Right ventricle myocardium inferior (tissue), 1 donor: ENCODE results near the gene EPG5. TPM values are rescaled to one million over a fixed set of nuclear protein-coding genes. Genes with fewer than 3 reads are reported as not detected.
"Not testable (repeated sequence)": the region's sequence is repeated elsewhere in the genome, so short reads cannot be mapped to it uniquely, and the experiment has no call there.

Source experiments
- ATAC-seq: fragments of 200-7000 bp; cut with Tn5 transposase; one replicate; pipeline ENCODE4 v1.9.1; 2020; ENCODE audit warnings: mild to moderate bottlenecking, moderate library complexity
- DNase-seq: peaks from one replicate; pipeline ENCODE4 v3.0.0; 2021; ENCODE audit errors: missing footprints
- intact Hi-C: fragments of 100-400 bp; cut with DNase I; formaldehyde crosslinking; loops from one replicate; pipeline ENCODE4 v1.11.0; 2022
- total RNA-seq: library from RNA; stranded (reverse); fragmentation: NEBNext Ultra II Directional; extraction: Animal tissue kit (Norgen Biotek cat#: 25700); gene quantifications from one replicate; pipeline ENCODE4 v1.2.1, GENCODE V29; 2021
- donor health status: DM: no; HTN: yes; CAD: no; lungs with severe emphysema.

The EPG5 gene
- total RNA-seq, 1 donor from 2014 or later, result 18.2 TPM

DNA sequence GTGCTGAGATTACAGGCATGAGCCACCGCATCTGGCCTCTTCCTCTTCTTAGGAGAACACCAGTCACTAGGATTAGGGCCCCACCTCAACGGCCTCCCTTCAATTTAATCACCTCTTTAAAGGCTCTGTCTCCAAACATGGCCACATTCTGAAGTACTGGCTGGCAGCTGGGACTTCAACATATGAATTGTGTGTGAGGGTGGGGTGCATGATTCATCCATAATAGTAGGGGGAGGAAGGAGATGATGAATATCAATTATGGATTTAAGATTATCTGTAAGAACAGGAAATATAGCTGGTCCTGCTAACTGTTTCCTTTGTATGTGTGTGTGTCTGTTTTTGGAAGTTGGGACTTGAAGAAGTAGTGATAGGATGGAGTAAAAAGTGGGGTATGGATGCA lies 14.7 kb upstream of the EPG5 start:
- intact Hi-C loops, result no loop called here

DNA sequence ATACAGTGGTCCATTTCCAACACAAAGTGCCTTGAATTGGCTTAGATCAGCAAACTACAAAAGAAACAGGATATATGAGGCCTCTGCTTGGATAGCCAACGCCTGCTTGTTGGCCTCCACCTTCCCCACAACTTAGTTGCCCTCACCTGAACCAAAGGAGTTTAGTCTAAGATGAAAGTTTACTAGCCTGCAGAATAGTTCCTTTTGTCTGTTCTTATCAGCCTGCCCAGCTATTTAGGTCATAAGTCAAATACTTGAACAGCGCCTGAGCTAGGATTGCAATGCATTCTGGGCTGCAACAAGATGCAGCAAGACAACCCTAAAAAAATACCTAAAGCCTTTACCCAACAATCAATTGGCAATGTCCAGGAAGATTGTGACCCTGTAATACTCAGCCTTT lies 13.1 kb upstream of the EPG5 start:
- intact Hi-C loops, result no loop called here
- no peak for ATAC-seq

More for the DNA sequence above, 14.7 kb upstream of the EPG5 start:
- no peak for DNase-seq
- ATAC-seq, result no peak

GRCh38 chr18:45978084-45978483 lies 11.0 kb upstream of the EPG5 start:
- intact Hi-C loops, result no loop called here
- DNase-seq (no peak), ATAC-seq (no peak)

More for the DNA sequence above, 13.1 kb upstream of the EPG5 start:
- DNase-seq, result no peak

GRCh38 chr18:45976974-45977373 lies 9.8 kb upstream of the EPG5 start:
- ATAC-seq, result no peak
- intact Hi-C loops, result no loop called here
- DNase-seq, result no peak

DNA sequence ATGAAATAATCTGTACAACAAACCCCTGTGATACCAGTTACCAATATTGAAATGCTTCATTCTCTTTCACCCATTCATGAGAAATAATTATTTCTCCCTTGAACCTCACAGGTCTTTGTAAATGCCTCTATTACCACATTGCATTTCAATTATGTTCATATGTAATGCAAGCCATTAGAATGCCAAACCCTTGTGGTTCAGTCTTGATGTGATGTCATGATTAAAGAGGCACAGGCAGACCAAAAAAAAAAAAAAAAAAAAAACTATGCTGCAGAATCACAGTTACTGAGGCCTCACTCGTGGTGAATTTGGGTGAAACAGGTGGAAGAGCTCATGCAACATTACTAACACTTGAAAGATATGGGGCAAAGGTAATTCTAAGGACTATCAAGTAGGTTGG lies 9.4 kb upstream of the EPG5 start:
- no peak for ATAC-seq
- intact Hi-C loops, result no loop called here
- no peak for DNase-seq

- intact Hi-C loops, result loop anchor here (2.0 to 5.0 kb wide), 2 partner anchors 281 to 307 kb away; no protein-coding TSS in a partner anchor
- ATAC-seq, result peak; percentile 64
- no peak for DNase-seq
Measured at GRCh38 chr18:45974088-45974536, 7.0 kb upstream of the EPG5 start.

DNA sequence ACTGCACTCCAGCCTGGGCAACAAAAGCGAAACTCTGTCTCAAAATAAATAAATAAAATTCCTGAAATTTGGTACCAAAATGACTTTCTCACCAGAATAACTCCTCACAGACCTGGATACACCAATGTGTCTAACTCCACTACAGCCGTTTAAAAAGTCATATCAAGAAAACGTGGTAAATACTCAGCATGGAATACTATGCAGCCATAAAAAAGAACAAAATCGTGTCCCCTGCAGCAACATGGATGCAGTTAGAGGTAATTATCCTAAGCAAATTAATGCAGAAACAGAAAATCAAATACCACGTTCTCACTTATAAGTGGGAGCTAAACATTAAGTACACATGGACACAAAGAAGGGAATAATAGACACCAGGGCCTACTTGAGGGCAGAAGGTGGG lies 2.2 kb downstream of the EPG5 start:
- intact Hi-C loops, result loop anchor here (5.0 kb wide), 1 partner anchor 107 kb away; the partner anchor contains the start of gene PSTPIP2
- ATAC-seq, DNase-seq: not testable (repeated sequence)

DNA sequence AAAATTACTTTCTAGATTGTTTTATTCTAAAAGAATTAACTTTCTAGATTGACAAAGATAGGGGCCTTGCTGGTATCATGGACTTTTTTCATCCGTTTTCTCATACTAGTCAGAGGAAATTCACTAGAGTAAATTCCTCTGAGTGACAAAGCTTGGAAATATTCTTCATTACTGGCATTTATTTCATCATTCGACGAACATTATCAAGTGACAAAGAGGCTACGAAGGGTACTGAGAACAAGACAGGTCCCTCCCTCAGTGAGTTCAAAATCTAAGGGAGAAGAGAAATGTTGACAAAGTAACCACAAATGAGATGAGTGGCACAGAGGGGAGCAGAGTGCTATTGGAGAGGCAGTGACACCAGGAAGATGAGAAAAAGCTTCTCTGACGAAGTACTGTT lies 4.3 kb downstream of the EPG5 start:
- DNase-seq (no peak), ATAC-seq (no peak)
- intact Hi-C loops, result no loop called here

DNA sequence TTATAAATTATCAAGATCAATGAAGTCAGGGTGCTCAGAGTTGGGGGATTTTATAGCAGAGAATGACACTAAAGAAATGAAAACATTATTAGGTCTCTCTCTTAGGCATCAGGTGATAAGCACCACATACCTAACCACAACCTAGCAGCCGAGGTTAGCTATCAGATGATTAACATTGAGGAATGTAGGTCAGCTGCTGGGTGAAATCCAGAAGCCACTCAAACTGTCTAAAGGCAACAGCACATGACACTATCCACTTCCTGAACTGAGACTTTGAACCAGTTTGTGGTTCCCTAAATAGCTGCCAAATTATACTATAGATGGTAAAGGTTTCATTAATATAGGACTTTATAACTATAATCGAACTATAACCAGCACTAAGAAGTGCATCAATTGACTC lies 4.7 kb downstream of the EPG5 start:
- ATAC-seq, result no peak
- intact Hi-C loops, result no loop called here
- no peak for DNase-seq

GRCh38 chr18:45959484-45959883 lies 7.6 kb downstream of the EPG5 start:
- ATAC-seq, intact Hi-C loops, DNase-seq: not testable (repeated sequence)

DNA sequence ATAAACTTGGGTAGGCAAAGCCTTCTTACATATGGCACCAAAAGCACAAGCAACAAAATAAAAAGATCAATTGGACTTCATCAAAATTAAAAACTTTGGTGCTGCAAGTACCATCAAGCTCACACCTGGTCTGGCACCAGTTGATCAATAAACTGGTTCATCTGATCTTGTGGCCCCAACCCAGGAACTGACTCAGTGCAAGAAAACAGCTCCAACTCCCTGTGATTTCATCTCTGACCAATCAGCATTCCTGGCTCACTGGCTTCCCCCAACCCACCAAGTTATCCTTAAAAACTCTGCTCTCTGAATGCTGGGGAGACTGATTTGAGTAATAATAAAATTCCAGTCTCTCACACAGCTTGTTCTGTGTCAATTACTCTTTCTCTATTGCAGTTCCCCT lies 8.4 kb downstream of the EPG5 start:
- intact Hi-C loops, result no loop called here
- ATAC-seq, result no peak
- no peak for DNase-seq

DNA sequence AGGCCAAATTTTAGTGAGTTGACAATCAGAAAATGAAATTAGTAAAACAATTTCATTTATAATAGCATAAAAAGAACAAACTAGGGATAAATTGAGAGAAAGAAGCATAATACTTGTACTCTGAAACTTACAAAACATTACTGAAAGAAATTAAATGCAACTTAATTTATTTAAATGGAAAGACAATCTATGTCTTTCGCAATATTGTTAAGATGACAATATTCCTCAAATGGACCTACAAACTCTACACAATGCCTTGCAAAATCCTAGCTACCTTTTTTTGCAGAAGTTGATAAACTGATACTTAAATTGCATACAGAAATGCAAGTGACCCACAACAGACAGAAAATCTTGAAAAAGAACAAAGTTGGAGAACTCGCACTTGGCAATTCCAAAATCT lies 9.1 kb downstream of the EPG5 start:
- intact Hi-C loops, result no loop called here
- DNase-seq (no peak), ATAC-seq (no peak)

GRCh38 chr18:45957100-45957499 lies 10.0 kb downstream of the EPG5 start:
- intact Hi-C loops, result no loop called here
- no peak for ATAC-seq
- no peak for DNase-seq

DNA sequence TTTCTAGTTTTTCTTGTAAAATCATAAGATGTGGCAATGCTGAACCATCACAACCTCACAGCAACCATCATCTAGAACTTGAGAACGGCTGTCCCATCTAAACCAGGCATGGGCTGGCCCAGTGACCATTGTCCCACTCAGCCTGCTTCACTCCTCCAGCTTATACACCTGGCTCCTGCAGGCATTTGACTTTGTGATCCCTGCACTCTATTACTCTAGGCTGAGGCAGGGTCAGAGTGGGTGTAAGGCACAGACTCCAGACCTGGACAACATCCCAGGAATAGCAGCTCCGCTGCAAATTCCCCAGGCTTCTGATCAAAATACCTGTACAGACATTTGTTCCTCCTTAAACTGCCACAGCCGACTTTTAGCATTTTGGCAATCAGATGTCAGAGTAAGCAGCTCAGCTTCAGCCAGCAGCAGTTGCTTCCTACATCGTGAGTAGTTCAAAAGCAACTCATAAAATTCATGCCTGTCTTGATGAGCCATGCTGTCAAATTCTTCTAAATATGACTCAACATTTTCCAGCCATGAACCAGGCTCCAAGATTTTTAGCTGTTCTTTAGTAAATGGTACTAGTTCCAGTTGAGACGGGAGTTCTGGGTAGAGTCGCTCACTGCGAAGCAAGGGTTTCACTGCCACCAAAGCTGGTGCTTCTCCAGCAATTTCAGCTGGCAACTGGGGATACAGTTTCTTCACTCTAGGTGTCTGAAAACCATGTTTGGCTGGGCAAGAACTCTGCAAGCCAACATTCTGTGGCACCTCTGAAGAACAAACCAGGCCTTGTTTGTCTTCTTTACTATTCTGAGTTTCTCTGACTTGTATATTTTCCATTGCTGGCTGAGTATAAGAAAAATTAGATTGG lies 12.8 kb downstream of the EPG5 start:
- DNase-seq (no peak), ATAC-seq (no peak)
- intact Hi-C loops, result no loop called here

- DNase-seq (no peak), ATAC-seq (no peak)
- intact Hi-C loops, result no loop called here
Measured at GRCh38 chr18:45951016-45951714, 16.0 kb downstream of the EPG5 start.

DNA sequence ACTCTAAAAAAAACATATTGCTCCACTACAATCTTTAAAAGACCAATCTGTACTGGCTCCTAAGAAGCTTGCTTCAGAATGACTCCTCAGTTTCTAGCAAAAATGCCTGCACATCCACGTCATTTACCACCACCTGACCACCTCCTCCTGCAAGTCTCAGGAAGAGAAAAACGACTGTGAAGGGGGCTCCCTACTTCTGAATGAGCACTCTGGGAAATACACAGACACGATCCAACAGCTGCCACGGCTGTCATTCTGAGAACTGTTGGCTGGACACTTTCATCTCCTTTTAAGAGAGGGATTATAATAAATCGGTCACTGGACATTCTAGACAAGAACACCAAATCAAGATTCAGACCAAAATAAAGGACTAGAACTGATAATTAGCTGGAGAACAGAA lies 21.5 kb downstream of the EPG5 start:
- DNase-seq (no peak), ATAC-seq (no peak)
- intact Hi-C loops, result no loop called here

- intact Hi-C loops, result no loop called here
- DNase-seq (no peak), ATAC-seq (no peak)
Measured at GRCh38 chr18:45940724-45941123, 26.4 kb downstream of the EPG5 start.

GRCh38 chr18:45939236-45939635 lies 27.9 kb downstream of the EPG5 start:
- no peak for ATAC-seq
- no peak for DNase-seq
- intact Hi-C loops, result no loop called here

DNA sequence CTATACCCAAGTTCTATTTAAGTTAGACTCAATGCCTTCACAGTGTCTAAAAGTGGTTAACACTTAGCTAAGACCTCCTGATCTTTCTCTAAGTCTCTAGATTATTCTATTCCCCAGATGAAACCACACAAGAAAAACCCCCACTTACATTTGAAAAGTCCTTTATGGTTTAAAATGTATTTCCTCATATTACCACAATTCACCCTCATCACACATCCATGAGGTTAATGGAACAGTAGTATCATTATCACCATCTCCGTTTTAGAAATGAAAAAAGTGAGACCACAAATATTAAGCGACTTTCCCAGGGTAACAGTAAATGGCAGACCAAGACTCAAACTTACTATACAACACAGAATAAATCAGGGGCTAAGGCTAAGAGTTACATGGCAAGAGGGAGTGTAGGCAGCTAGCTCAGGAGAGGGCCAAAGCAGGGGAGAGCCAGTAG lies 28.6 kb downstream of the EPG5 start:
- intact Hi-C loops, result no loop called here
- ATAC-seq (no peak), DNase-seq (no peak)
